PC-9 (cell line): ENCODE data around the gene CARHSP1.

Source experiments
- CTCF ChIP-seq: fragments of 200-600 bp; sonication (generic); conservative IDR thresholded peaks from 2 replicates; pipeline ENCODE4 v1.6.1; 2017; ENCODE audit warnings: mixed run types, antibody characterized with exemption, mild to moderate bottlenecking, moderate library complexity
- EZH2 ChIP-seq: fragments of 200-600 bp; sonication (generic); IDR thresholded peaks from 2 replicates; pipeline ENCODE4 v1.8.0; 2017; ENCODE audit warnings: antibody characterized with exemption, low read depth

- TF ChIP-seq CTCF: no peak
- no peak for TF ChIP-seq EZH2
These were observed 20.4 kb upstream of the CARHSP1 start for GRCh38 chr16:8888951-8889892.
